ENCODE data around the gene MMP28. TPM values are rescaled to one million over a fixed set of nuclear protein-coding genes. Genes with fewer than 3 reads are reported as not detected.

Gene MMP28
- total and polyA plus RNA-seq, 2 donors (not counting 1 experiment from before 2014, with no cell fraction given): 0.15 to 2.0 TPM

- 90% methylated on average over 2 of the region's 2 CpGs for WGBS (ENCODE audit: insufficient coverage)
- no peak overlapping the region for H3K4me2 ChIP-seq (replicated peaks; ENCODE audit: low read depth, low read length, poor library complexity, severe bottlenecking)
- no peaks in the 10 kb centered on the region for H3K9me3 Mint-ChIP-seq (ENCODE audit: insufficient read depth)
- TF ChIP-seq CTCF (IDR thresholded peaks at IDR 0.05) (no peak), EZH2 (IDR thresholded peaks at IDR 0.05; ENCODE audit: borderline replicate concordance, insufficient read depth, low read depth, low read length, poor library complexity, severe bottlenecking) (no peak)
- no peak overlapping the region for H3K4me3 ChIP-seq (ENCODE audit: control extremely low read depth in 1 of 5, extremely low read depth in 1 of 5, insufficient read depth in 1 of 5, low read depth in 2 of 5, low read length in 4 of 5)
- intact Hi-C loops (cut with micrococcal nuclease): no loop called here
- peaks cover 10 to 40% of the 10 kb centered on the region in 2 experiments for H3K36me3 ChIP-seq (replicated peaks in 1 of 2; ENCODE audit: control extremely low read depth in 1 of 2, control insufficient read depth in 1 of 2, extremely low read depth in 1 of 2, insufficient read depth in 2 of 2, low read length in 1 of 2)
- CTCF ChIA-PET: no interaction called here
- no peak overlapping the region for H3K9ac ChIP-seq (ENCODE audit: low read length)
- H3K4me3 Mint-ChIP-seq: no peak overlapping the region
- no peaks in the 10 kb centered on the region for H4K20me1 ChIP-seq (ENCODE audit: control insufficient read depth, insufficient read depth, low read length, poor library complexity, severe bottlenecking)
- no peak overlapping the region for H3K27ac Mint-ChIP-seq
- peaks cover 7% of the 10 kb centered on the region for H3K4me1 Mint-ChIP-seq
- H3K79me2 ChIP-seq (ENCODE audit: control insufficient read depth, insufficient read depth, low read length): no peaks in the 10 kb centered on the region
- no peak overlapping the region for H2AFZ ChIP-seq (ENCODE audit: insufficient read depth, low read depth, low read length, poor library complexity, severe bottlenecking)
- peaks cover 2 to 4% of the 10 kb centered on the region in 2 donors for H3K4me1 ChIP-seq (ENCODE audit: control insufficient read depth in 2 of 2, insufficient read depth in 2 of 2, low read length in 2 of 2)
- H3K27me3 Mint-ChIP-seq: peaks cover 5% of the 10 kb centered on the region
- H3K27ac ChIP-seq (ENCODE audit: low read length in 2 of 2): no peak overlapping the region
- DNase-seq (no peak), ATAC-seq (ENCODE audit: low read depth) (no peak)
- POLR2A ChIA-PET: no interaction called here
- H3K9me3 ChIP-seq (ENCODE audit: control extremely low read depth in 1 of 3, control insufficient read depth in 2 of 3, insufficient read depth in 1 of 3, low read length in 2 of 3): no peaks in the 10 kb centered on the region
- peaks cover 0 to 4% (median 0%) of the 10 kb centered on the region in 4 experiments for H3K27me3 ChIP-seq (replicated peaks in 1 of 4; ENCODE audit: control extremely low read depth in 1 of 4, control insufficient read depth in 3 of 4, insufficient read depth in 4 of 4, low read length in 3 of 4)
These were observed 69.7 kb downstream of the MMP28 start for GRCh38 chr17:35725802-35726126.

- Histone ChIP-seq H3K9ac (ENCODE audit: low read length) (no peak overlapping the region), H3K4me2 (replicated peaks; ENCODE audit: low read depth, low read length, poor library complexity, severe bottlenecking) (no peak overlapping the region), H3K9me3 (ENCODE audit: control extremely low read depth in 1 of 3, control insufficient read depth in 2 of 3, insufficient read depth in 1 of 3, low read length in 2 of 3) (no peaks in the 10 kb centered on the region), H4K20me1 (ENCODE audit: control insufficient read depth, insufficient read depth, low read length, poor library complexity, severe bottlenecking) (no peaks in the 10 kb centered on the region), H3K36me3 (replicated peaks in 1 of 2; ENCODE audit: control extremely low read depth in 1 of 2, control insufficient read depth in 1 of 2, extremely low read depth in 1 of 2, insufficient read depth in 2 of 2, low read length in 1 of 2) (peaks cover 10 to 40% of the 10 kb centered on the region in 2 experiments), H3K4me1 (ENCODE audit: control insufficient read depth in 2 of 2, insufficient read depth in 2 of 2, low read length in 2 of 2) (no peaks in the 10 kb centered on the region), H2AFZ (ENCODE audit: insufficient read depth, low read depth, low read length, poor library complexity, severe bottlenecking) (no peak overlapping the region), H3K4me3 (ENCODE audit: control extremely low read depth in 1 of 5, extremely low read depth in 1 of 5, insufficient read depth in 1 of 5, low read depth in 2 of 5, low read length in 4 of 5) (no peak overlapping the region), H3K27ac (ENCODE audit: low read length in 2 of 2) (no peak overlapping the region), H3K27me3 (replicated peaks in 1 of 4; ENCODE audit: control extremely low read depth in 1 of 4, control insufficient read depth in 3 of 4, insufficient read depth in 4 of 4, low read length in 3 of 4) (peaks cover 0 to 4% (median 0%) of the 10 kb centered on the region in 4 experiments), H3K79me2 (ENCODE audit: control insufficient read depth, insufficient read depth, low read length) (no peaks in the 10 kb centered on the region)
- ATAC-seq (ENCODE audit: low read depth) (no peak), DNase-seq (no peak)
- intact Hi-C loops (cut with micrococcal nuclease): no loop called here
- 97% methylated on average over 3 of the region's 4 CpGs for WGBS (ENCODE audit: insufficient coverage)
- Mint-ChIP-seq H3K27ac (no peak overlapping the region), H3K27me3 (no peaks in the 10 kb centered on the region), H3K4me1 (peaks cover 2% of the 10 kb centered on the region), H3K9me3 (ENCODE audit: insufficient read depth) (no peaks in the 10 kb centered on the region), H3K4me3 (no peak overlapping the region)
- ChIA-PET POLR2A (no interaction called here), CTCF (no interaction called here)
- TF ChIP-seq CTCF (IDR thresholded peaks at IDR 0.05): no peak
- no peak for TF ChIP-seq EZH2 (IDR thresholded peaks at IDR 0.05; ENCODE audit: borderline replicate concordance, insufficient read depth, low read depth, low read length, poor library complexity, severe bottlenecking)
These were observed 70.4 kb downstream of the MMP28 start for GRCh38 chr17:35725058-35725457.
